Naive thymus-derived CD4-positive, alpha-beta T cell (primary cell): ENCODE results near the gene BCKDHA. TPM values are rescaled to one million over a fixed set of nuclear protein-coding genes. Genes with fewer than 3 reads are reported as not detected.

Experiments used
- ATAC-seq: fragments of 150-1000 bp; cut with Tn5 transposase; 2 replicates; pipeline ENCODE4 v1.10.0; 2021; ENCODE audit warnings: mild to moderate bottlenecking, moderate library complexity
- CTCF ChIA-PET: fragments of 350-600 bp; sonication (Branson Sonifier 250); formaldehyde crosslinking; loops from one replicate; lab custom pipeline; 2021; ENCODE audit warnings: antibody characterized with exemption; lab: Charles Lee
- POLR2A ChIA-PET: fragments of 350-600 bp; sonication (Branson Sonifier 250); formaldehyde crosslinking; loops from one replicate; lab custom pipeline; 2021; ENCODE audit warnings: antibody characterized with exemption, inconsistent platforms; lab: Charles Lee
- DNase-seq, 9 donors: peaks; one replicate each; pipeline versions ENCODE4 v3.0.0 to v3.0.0-alpha.2; 2020 to 2022; ENCODE audit warnings: mixed read lengths in 1 of 9
- H3K27ac ChIP-seq: one replicate; pipeline ENCODE4 v1.7.0; 2013; ENCODE audit warnings: mild to moderate bottlenecking, low read depth, low read length, moderate library complexity
- H3K27me3 ChIP-seq, 2 donors: one replicate each; pipeline ENCODE4 v1.7.0; 2013; ENCODE audit warnings: low read length in 2 of 2, mild to moderate bottlenecking in 2 of 2, moderate library complexity in 2 of 2; ENCODE audit not compliant: control insufficient read depth in 2 of 2, insufficient read depth in 2 of 2
- H3K36me3 ChIP-seq, 3 experiments: 1 replicate in 2 of 3; 2 replicates in 1 of 3; pipeline ENCODE4 v1.7.0; 2013; ENCODE audit warnings: low read length in 3 of 3, mild to moderate bottlenecking in 3 of 3, moderate library complexity in 1 of 3; ENCODE audit not compliant: insufficient read depth in 3 of 3, control insufficient read depth in 2 of 3
- H3K4me1 ChIP-seq, 2 donors: one replicate each; pipeline ENCODE4 v1.7.0; 2013; ENCODE audit warnings: low read length in 2 of 2, mild to moderate bottlenecking in 2 of 2, moderate library complexity in 1 of 2; ENCODE audit not compliant: control insufficient read depth in 2 of 2, insufficient read depth in 2 of 2
- H3K4me3 ChIP-seq: 2 replicates; pipeline ENCODE4 v1.7.0; 2013; ENCODE audit warnings: mild to moderate bottlenecking, low read length
- H3K9me3 ChIP-seq, 3 experiments: 1 replicate in 2 of 3; 2 replicates in 1 of 3; pipeline ENCODE4 v1.7.0; 2013; ENCODE audit warnings: low read length in 3 of 3; ENCODE audit not compliant: control insufficient read depth in 2 of 3
- H3K27ac Mint-ChIP-seq, 9 donors: one replicate each; pipeline ENCODE4 v1.8.0; 2020 to 2022; ENCODE audit warnings: mixed read lengths in 9 of 9, mild to moderate bottlenecking in 8 of 9, moderate library complexity in 5 of 9, inconsistent platforms in 2 of 9
- H3K27me3 Mint-ChIP-seq, 5 donors: one replicate each; pipeline ENCODE4 v1.8.0; 2021 to 2022; ENCODE audit warnings: mixed read lengths in 5 of 5, mild to moderate bottlenecking in 1 of 5
- H3K36me3 Mint-ChIP-seq, 5 donors: one replicate each; pipeline ENCODE4 v1.8.0; 2020 to 2022; ENCODE audit warnings: mixed read lengths in 5 of 5, mild to moderate bottlenecking in 3 of 5, inconsistent platforms in 1 of 5
- H3K4me1 Mint-ChIP-seq, 7 donors: one replicate each; pipeline ENCODE4 v1.8.0; 2020 to 2022; ENCODE audit warnings: mixed read lengths in 7 of 7, mild to moderate bottlenecking in 3 of 7, inconsistent platforms in 1 of 7
- H3K4me3 Mint-ChIP-seq, 10 donors: one replicate each; pipeline ENCODE4 v1.8.0; 2020 to 2022; ENCODE audit warnings: mild to moderate bottlenecking in 10 of 10, mixed read lengths in 10 of 10, moderate library complexity in 6 of 10, inconsistent platforms in 2 of 10
- H3K9me3 Mint-ChIP-seq, 11 donors: one replicate each; pipeline ENCODE4 v1.8.0; 2020 to 2022; ENCODE audit warnings: mixed read lengths in 11 of 11, mild to moderate bottlenecking in 4 of 11, inconsistent platforms in 1 of 11, moderate library complexity in 1 of 11
- intact Hi-C, 2 donors: fragments of 100-400 bp; cut with micrococcal nuclease; formaldehyde crosslinking; loops; one replicate each; pipeline ENCODE4 v1.15.1; 2023
- polyA plus RNA-seq, 2 donors: library from polyadenylated mRNA; unstranded; fragments of 300-500 nt; fragmentation: Illumina TruSeq; gene quantifications; one replicate each; pipeline ENCODE4 v1.2.3, GENCODE V29; 2021
- total RNA-seq, 6 experiments: library from RNA in 5 of 6; stranded (reverse) in 5 of 6; gene quantifications; 1 replicate in 5 of 6; 2 replicates in 1 of 6; pipeline ENCODE4 v1.2.3 and lab custom pipeline; 2021 to 2026

Gene BCKDHA
- total RNA-seq: 10 to 100 TPM; 19.4 to 25.0 (median 20.5) TPM
- 10 to 100 TPM; 45.1 to 55.9 TPM for polyA plus RNA-seq
- 0.81 reads per million for total RNA-seq (lab: John Stamatoyannopoulos, UW)

GRCh38 chr19:41397086-41398049 lies at the start of gene BCKDHA, which contains the start of gene EXOSC5:
BCKDHA (plus strand) TSS chr19:41397818; CDS start chr19:41397828, 10 bp downstream.
EXOSC5 (minus strand) TSS chr19:41397359; CDS start chr19:41397328, 31 bp downstream.
- peaks cover 0 to 16% (median 0%) of the 10 kb centered on the region in 3 experiments for H3K36me3 ChIP-seq
- no peaks in the 10 kb centered on the region for H3K9me3 Mint-ChIP-seq
- POLR2A ChIA-PET: interaction anchor here (0.6 to 4.3 kb wide), 5 partner anchors 33 to 957 kb away, joined by 3 to 20 read pairs (median 4); partner anchors contain the start of gene B9D2
- ATAC-seq: peak; percentile 99
- no peaks in the 10 kb centered on the region for H3K27me3 ChIP-seq
- H3K27me3 Mint-ChIP-seq: no peaks in the 10 kb centered on the region
- peak within 1 kb of the TSS; percentile 96 for H3K4me3 ChIP-seq
- peak within 1 kb of the TSS; percentile 99 to 100 (median 100) for H3K27ac Mint-ChIP-seq
- H3K27ac ChIP-seq: peak within 1 kb of the TSS; percentile 89
- peaks cover 33 to 61% (median 50%) of the 10 kb centered on the region in 7 donors for H3K4me1 Mint-ChIP-seq
- H3K4me1 ChIP-seq: peaks cover 19 to 23% of the 10 kb centered on the region in 2 donors
- H3K36me3 Mint-ChIP-seq: peaks cover 0 to 10% (median 7%) of the 10 kb centered on the region in 5 donors
- CTCF ChIA-PET: no interaction called here
- intact Hi-C loops: loop anchor here (1.0 to 10.0 kb wide), 13 partner anchors 33 to 1025 kb away; partner anchors contain the start of genes B9D2 (in 2 of the 2), CCDC97 (in 2 of the 2), DMAC2 (in 2 of the 2) and SNRPA (in 2 of the 2)
- no peaks in the 10 kb centered on the region for H3K9me3 ChIP-seq
- peak; percentile 96 to 100 (median 99) for DNase-seq
- H3K4me3 Mint-ChIP-seq: peak within 1 kb of the TSS; percentile 95 to 99 (median 98)

- ATAC-seq (no peak), DNase-seq (no peak)
- peak overlapping the region; percentile 92 to 100 (median 98) for H3K4me3 Mint-ChIP-seq
- peaks cover 0 to 6% (median 0%) of the 10 kb centered on the region in 11 donors for H3K9me3 Mint-ChIP-seq
- H3K4me1 Mint-ChIP-seq: peaks cover 39 to 58% (median 45%) of the 10 kb centered on the region in 7 donors
- Histone ChIP-seq H3K9me3 (no peaks in the 10 kb centered on the region), H3K27me3 (no peaks in the 10 kb centered on the region), H3K27ac (peak overlapping the region; percentile 96), H3K4me3 (peak overlapping the region; percentile 94), H3K36me3 (peaks cover 10 to 44% (median 18%) of the 10 kb centered on the region in 3 experiments), H3K4me1 (peaks cover 35 to 50% of the 10 kb centered on the region in 2 donors)
- peaks cover 4 to 41% (median 14%) of the 10 kb centered on the region in 5 donors for H3K36me3 Mint-ChIP-seq
- CTCF ChIA-PET: interaction anchor here (0.6 to 3.4 kb wide), 13 partner anchors 8 to 573 kb away, joined by 3 to 39 read pairs (median 4); partner anchors contain the start of genes B9D2 and RAB4B
- intact Hi-C loops: loop anchor here (1.0 to 10.0 kb wide), 13 partner anchors 9 to 1519 kb away; partner anchors contain the start of genes B9D2 (in 2 of the 2), SERTAD3 (in 2 of the 2), ACTMAP (in 1 of the 2) and DYRK1B (in 1 of the 2)
- H3K27me3 Mint-ChIP-seq: no peaks in the 10 kb centered on the region
- POLR2A ChIA-PET: interaction anchor here (0.7 to 9.2 kb wide), 11 partner anchors 9 to 222 kb away, joined by 3 to 127 read pairs (median 6); partner anchors contain the start of genes B9D2, CCDC97, DMAC2 and HNRNPUL1
- H3K27ac Mint-ChIP-seq: peak overlapping the region; percentile 92 to 98 (median 95)
Observed at GRCh38 chr19:41350735-41351338, 46.8 kb upstream of the BCKDHA start.

- intact Hi-C loops: loop anchor here (1.0 to 10.0 kb wide), 14 partner anchors 9 to 1519 kb away; partner anchors contain the start of genes B9D2 (in 2 of the 2), SERTAD3 (in 2 of the 2), ACTMAP (in 1 of the 2) and DYRK1B (in 1 of the 2)
- peaks cover 0 to 6% (median 0%) of the 10 kb centered on the region in 11 donors for H3K9me3 Mint-ChIP-seq
- Histone ChIP-seq H3K27me3 (no peaks in the 10 kb centered on the region), H3K27ac (peak overlapping the region; percentile 96), H3K4me3 (peak overlapping the region; percentile 94), H3K4me1 (peaks cover 38 to 58% of the 10 kb centered on the region in 2 donors), H3K36me3 (peaks cover 6 to 36% (median 10%) of the 10 kb centered on the region in 3 experiments), H3K9me3 (no peaks in the 10 kb centered on the region)
- DNase-seq: peak; percentile 70 to 87 (median 84)
- peak; percentile 66 for ATAC-seq
- peaks cover 4 to 37% (median 10%) of the 10 kb centered on the region in 5 donors for H3K36me3 Mint-ChIP-seq
- H3K4me3 Mint-ChIP-seq: peak overlapping the region; percentile 92 to 100 (median 98)
- H3K4me1 Mint-ChIP-seq: peaks cover 41 to 61% (median 49%) of the 10 kb centered on the region in 7 donors
- ChIA-PET CTCF (interaction anchor here (0.6 to 3.4 kb wide), 19 partner anchors 9 to 573 kb away, joined by 3 to 39 read pairs (median 4); partner anchors contain the start of genes B9D2, HNRNPUL1 and RAB4B), POLR2A (interaction anchor here (0.7 to 9.2 kb wide), 20 partner anchors 9 to 221 kb away, joined by 3 to 127 read pairs (median 5); partner anchors contain the start of genes B9D2, CCDC97, DMAC2 and HNRNPUL1)
- no peaks in the 10 kb centered on the region for H3K27me3 Mint-ChIP-seq
- H3K27ac Mint-ChIP-seq: peak overlapping the region; percentile 92 to 98 (median 96)
Observed at GRCh38 chr19:41351339-41352245, 46.0 kb upstream of the BCKDHA start.

GRCh38 chr19:41352279-41352608 lies 45.4 kb upstream of the BCKDHA start:
- Histone ChIP-seq H3K9me3 (no peaks in the 10 kb centered on the region), H3K4me3 (peak overlapping the region; percentile 94), H3K4me1 (peaks cover 44 to 64% of the 10 kb centered on the region in 2 donors), H3K36me3 (peaks cover 5 to 30% (median 9%) of the 10 kb centered on the region in 3 experiments), H3K27ac (peak overlapping the region; percentile 96), H3K27me3 (no peaks in the 10 kb centered on the region)
- DNase-seq (no peak), ATAC-seq (no peak)
- Mint-ChIP-seq H3K36me3 (peaks cover 4 to 39% (median 9%) of the 10 kb centered on the region in 5 donors), H3K27ac (peak overlapping the region; percentile 92 to 98 (median 94)), H3K4me3 (peak overlapping the region; percentile 92 to 100 (median 98)), H3K27me3 (no peaks in the 10 kb centered on the region), H3K9me3 (peaks cover 0 to 6% (median 0%) of the 10 kb centered on the region in 11 donors), H3K4me1 (peaks cover 47 to 64% (median 52%) of the 10 kb centered on the region in 7 donors)
- intact Hi-C loops: loop anchor here (1.0 to 10.0 kb wide), 9 partner anchors 44 to 1520 kb away; partner anchors contain the start of genes SERTAD3 (in 2 of the 2), DYRK1B (in 1 of the 2), MIA (in 1 of the 2) and RAB4B (in 1 of the 2)
- ChIA-PET POLR2A (interaction anchor here (0.8 to 9.2 kb wide), 21 partner anchors 10 to 217 kb away, joined by 3 to 127 read pairs (median 4); partner anchors contain the start of genes B9D2, BCKDHA, CCDC97 and DMAC2), CTCF (interaction anchor here (0.6 to 3.4 kb wide), 17 partner anchors 9 to 574 kb away, joined by 3 to 39 read pairs (median 4); partner anchors contain the start of genes B9D2, HNRNPUL1 and RAB4B)
